ENCODE results near the gene C3.
"Not testable (repeated sequence)": the region's sequence is repeated elsewhere in the genome, so short reads cannot be mapped to it uniquely, and the experiment has no call there.

C3 gene

DNA sequence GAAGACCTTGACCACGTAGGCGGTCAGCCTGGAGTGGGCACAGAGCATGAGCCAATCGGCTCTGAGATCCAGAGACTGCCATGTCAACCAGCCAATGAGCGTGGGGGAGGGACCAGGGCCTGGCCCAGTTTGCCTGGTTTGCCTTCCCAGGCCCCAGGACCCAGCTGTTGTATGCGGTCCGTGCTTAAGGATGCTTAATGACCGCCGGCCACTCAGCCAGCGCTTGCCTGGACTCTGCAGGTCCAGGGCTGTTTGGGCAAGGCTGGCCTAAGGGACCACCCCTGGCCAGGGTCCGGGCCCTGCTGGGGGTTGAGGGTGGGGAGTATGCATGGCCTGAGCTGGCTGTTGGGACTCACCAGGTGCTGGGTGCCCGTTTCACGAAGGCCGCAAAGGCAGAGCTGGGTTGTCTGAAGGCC, 27.4 kb downstream of the C3 start:
- DNase-seq = no peak

- no peak for DNase-seq
Measured at GRCh38 chr19:6692027-6692426, 28.4 kb downstream of the C3 start.

- DNase-seq = no peak
Measured at GRCh38 chr19:6691342-6691741, 29.1 kb downstream of the C3 start.

DNA sequence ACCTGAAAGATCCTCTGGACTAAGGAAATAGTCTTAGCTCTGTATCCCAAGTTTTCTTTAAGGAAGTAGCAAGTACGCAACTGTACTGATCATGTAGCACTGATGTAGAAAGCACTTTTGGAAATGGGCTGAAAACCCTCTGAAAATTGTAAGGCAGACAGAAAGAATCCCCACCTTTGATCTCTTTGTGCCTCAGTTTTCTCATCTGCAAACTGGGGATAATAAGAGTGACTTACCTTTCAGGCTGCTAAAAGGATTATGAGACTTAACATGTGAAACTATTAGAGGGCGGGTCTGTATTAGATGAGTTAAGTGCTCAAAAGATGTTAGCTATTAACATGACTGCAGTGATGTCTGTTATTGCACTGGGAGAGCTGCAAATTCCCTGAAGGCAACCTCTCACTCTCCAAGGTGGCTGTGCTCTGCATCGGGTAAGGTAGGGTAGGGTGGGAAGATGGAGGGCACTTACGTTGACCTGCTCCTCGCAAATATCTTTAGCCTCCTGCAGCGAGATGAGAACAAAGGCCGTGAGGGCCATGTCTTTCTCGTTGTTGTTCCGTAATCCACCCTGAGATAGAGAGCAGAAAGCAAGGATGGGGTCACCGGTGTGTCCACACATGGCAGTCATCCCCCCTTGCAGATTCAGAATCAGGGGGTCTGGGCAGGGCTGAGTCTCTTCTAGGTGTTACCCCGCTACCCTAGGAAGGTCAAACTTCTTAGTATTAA, 30.1 kb downstream of the C3 start:
- no peak for DNase-seq

DNA sequence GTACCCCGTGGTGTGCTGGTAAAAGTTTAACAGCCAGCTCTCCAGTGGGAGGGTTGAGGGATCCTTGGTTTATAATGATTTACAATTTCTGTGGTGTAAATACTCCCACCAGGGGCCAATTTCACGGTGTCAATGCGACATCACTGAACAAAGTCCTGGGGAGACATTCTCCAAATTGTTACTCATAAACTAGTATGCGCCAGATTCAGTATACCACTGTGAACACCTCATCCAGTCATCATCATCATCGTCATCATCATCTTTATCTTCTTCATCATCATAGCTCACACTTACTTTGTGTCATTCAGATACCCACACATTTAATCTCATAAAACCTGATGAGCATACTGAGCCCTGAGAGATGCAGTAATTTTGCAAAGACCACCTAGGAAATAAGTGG, 33.3 kb downstream of the C3 start:
- DNase-seq = no peak

DNA sequence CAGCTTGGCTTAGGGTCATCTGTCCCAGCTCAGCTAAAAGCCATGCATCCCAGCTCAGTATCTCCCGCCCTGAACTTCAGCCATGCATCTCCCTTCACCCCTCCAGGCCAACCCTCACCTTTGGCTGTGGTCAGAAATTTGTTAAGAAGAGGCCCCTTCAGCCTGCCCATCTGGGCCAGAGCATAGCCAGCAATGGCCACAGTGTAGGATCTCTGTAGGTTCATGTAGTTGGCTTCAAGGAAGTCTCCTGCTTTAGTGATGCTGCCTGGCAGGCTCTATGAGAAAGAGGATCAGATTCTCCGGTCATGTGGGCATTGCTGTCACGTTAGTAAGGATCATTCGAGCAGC, 33.8 kb downstream of the C3 start:
- DNase-seq = no peak

DNA sequence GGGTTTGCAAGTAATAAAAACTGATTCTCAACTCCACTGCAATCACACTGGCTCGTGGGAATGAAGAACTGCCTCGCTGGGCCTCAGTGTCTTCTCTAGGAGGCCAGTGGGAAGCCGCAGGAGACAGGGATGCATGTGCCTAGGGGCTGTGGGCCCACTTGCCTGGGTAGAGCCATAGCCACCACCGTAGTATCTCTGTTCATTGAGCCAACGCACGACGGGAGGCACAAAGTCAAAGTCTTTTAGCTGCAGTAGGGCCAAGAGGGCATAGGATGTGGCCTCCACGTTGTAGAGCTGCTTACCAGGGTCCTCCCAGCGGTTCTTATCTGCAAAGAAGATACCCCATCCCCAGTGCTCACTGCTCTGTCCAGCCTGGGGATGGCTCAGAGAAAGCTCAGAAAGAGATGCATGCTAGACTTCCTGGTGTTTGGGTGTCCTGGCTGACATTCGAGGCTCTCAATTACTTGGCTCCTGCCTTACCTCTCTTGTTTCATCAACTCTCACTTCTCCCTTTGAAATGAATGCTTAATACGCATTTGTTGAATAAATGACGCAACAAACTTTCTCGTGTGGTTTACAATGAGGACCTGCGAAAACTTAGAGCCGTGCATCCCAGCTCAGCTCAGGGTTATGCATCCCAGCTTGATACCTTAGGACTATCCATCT, 34.4 kb downstream of the C3 start:
- no peak for DNase-seq

DNA sequence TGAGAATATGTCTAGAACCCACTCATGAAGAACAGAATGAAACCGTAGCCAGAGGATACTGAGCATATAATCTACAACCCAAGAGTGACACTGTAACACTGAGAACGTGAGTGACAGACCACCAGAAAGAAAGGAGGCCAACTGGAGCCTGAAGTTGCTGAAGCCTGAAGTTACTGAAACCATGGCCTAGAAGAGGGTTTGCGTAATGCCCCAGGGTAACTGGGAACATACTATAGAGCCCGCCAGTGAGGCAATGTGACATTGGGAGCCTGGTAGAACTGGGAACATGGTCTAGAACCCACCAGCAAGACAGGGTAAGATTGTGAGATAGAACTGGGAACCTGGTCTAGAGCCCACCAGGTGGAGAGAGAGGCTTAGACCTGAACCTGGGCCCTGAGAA, 35.0 kb downstream of the C3 start:
- DNase-seq = no peak

DNA sequence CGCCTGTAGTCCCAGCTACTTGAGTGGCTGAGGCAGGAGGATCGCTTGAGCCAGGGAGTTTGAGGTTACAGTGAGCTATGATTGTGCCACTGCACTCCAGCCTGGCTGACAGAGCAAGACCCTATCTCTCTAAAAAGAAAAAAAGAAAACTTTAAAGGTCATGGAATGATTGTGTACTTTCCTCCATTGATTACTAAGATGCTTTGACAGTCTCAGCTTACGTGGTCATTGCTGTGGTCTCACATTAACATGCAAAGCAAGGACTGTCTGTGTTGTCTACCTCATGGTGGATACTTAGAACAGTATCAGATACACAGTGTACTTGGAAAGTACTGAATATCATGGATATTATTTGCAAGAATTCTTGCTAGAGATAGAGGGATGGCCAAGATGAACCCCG, 36.5 kb downstream of the C3 start:
- DNase-seq = no peak

GRCh38 chr19:6682607-6683128, 37.8 kb downstream of the C3 start:
- no peak for DNase-seq

- no peak for DNase-seq
Measured at GRCh38 chr19:6680141-6680540, 40.3 kb downstream of the C3 start.

- DNase-seq = no peak
Measured at GRCh38 chr19:6679139-6679538, 41.3 kb downstream of the C3 start.

- DNase-seq = no peak
Measured at GRCh38 chr19:6678690-6679109, 41.8 kb downstream of the C3 start.

- DNase-seq = peak in 1 of 56 donors; percentile 8
Measured at GRCh38 chr19:6677883-6678689, 42.4 kb downstream of the C3 start.

DNA sequence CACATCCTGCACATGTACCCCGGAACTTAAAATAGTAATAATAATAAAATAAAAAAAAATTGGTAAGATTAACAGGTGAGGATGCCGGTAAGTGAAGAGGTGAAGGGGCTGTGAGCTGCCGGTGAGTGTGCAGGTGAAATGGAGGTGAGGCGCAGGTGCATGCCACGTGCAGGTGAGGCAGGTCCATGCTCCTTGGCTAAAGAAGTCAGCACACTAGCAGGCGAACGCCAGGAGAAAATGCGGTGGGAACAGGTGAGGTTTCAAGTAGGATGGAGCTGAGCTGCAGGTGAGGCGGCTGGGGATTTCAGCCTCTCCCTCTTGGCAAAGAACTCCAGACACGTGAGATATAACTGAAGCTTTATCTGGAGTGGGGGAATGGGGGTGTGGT, 43.0 kb downstream of the C3 start:
- no peak for DNase-seq

DNA sequence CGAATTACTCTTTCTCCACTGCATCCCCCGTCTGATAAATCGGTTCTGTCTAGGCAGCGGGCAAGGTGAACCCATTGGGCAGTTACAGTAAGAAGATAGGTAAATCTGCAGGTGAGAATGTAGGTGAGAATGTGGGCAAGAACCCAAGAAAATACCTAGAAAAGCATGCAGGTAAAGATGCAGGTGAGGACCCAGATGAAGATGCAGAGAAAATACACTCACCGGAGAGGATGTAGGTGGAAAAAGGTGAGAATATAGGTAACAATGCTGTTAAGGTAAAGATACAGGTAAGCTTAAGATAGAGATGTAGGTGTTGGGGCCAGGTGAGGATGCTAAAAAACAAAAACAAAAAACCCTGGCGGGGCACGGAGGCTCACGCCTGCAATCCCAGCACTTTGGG, 44.2 kb downstream of the C3 start:
- DNase-seq = no peak

DNA sequence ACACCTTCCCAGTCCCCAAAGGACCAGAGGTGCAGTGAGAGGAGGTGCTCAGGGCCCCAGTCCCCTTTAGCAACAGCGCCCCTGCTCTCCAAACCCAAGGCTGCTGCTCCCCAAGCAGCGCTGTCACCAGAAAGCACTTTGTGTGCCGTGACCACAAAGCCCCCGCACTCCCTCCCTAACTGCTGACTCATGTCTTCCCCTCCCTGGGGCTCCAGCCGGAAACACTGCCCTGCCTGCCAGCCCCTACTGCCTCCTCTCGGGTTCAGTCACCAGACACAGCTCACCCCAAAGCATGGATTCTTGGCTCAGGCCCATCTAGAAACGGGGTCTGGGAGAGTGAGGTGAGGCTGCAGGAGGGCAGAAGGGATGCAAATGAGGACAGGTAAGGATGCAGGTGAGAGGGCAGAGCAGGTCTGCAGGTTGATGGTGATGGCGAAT, 45.6 kb downstream of the C3 start:
- DNase-seq = peak in 10 of 56 donors; percentile 1 to 21 (median 5)

GRCh38 chr19:6674408-6674807, 46.0 kb downstream of the C3 start:
- not testable (repeated sequence) for DNase-seq

DNA sequence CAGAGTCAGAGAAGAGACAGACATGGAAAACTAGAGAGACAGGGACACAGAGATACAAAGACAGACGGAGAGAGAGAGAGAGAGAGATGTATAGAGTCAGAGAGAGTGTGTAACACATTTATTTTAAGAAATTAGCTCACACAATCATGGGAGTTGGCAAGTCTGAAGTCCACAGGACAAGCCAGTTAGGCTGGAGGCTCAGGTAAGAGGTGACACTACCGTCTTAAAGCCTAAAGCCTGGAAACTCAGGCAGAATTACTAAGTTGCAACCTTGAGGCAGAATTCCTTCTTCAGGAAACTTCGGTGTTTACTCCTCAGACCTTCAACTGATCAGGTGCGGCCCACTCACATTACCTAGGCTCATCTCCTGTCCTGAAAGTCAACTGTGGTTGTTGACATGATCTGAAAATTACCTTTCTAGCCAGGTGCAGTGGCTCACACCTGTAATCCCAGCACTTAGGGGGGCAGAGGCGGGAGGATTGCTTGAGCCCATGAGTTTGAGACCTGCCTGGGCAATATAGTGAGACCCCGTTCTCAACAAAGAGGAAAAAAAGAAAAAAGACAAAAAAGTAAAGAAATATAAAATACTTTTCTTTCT, 47.7 kb downstream of the C3 start:
- no peak for DNase-seq

- no peak for DNase-seq
Measured at GRCh38 chr19:6671960-6672359, 48.5 kb downstream of the C3 start.

GRCh38 chr19:6668691-6669090, 51.8 kb downstream of the C3 start:
- no peak for DNase-seq

DNA sequence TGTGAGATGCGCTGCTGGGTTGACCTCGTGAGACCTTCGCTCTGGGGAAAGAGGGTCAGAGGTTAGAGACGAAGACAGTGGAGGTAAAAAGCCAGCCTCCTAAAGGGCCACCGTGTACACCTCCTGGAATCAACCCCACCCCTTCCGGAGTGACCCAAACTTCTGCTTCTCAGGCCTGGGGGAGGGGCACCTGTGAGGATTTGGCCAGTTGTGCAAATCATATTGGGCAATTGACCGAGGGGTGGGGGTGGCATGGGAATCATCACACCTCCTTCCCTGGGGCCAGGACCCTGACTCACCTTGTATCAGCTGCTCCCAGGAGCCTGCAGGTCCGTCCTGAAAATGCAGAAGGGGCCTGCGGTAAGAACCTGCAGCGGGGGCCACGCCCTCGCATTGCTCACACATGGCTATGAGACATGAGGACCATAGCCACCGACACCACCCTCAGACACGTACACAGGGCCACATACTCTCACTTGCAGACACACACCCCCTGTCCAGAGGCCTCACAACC, 53.3 kb downstream of the C3 start:
- DNase-seq = no peak

Data from nucleus accumbens (tissue), 56 donors.